ENCODE results near the gene MOB3B.

The MOB3B gene

DNA sequence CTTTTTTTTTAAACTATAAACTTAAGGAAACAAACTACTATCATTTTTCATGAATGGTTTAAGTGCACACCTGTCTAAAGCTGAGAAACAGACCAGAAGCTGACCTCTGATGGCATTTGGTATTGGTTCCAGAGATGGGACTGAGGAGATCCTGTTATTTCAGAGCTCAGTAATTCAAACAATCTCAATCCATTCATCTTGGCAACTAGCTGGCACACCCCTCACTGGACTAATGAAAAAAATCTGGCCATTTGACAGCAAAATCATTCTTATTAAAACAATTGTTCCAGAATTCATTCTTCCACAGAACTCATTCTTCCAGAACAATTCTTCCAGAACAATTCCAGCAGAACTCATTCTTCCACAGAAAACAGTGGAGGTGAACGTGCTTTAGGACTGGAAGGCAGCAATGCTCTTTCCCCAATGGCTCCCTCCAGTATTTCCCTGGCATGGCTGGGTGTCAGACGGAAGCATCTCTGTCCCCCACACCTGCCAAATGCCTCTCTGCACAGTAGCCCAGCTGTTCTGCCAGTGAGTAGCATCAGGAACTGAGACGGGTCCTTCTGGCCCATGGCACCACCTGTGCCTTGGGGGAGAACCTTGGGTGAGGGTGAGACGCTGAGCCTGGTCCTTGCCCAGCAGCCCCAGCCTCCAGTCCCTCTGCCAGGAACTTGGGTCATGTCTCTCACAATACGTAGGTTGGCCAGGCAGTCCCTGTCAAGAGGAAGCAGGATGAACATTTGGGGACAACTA lies 145.2 kb downstream of the MOB3B start:
- DNase-seq: no peak

DNA sequence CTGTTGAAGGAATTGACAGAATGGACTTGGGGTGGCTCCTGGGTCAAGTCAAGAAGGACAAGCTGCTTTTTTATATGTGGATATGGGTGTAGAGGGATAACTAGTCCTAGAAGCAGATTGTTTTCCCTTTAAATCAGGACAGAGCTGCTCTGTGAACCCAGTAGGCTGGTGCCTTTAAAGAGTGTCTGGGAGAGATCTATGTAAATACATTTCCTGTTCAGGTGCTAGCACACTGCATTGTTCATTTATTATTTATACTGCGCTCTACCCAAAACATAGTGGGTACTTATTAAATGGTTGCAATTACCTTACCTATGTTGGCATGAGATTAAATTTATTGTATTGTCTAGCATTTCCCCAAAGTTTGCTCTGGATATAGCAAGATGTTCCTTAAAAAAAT lies 146.1 kb downstream of the MOB3B start:
- DNase-seq: no peak

DNA sequence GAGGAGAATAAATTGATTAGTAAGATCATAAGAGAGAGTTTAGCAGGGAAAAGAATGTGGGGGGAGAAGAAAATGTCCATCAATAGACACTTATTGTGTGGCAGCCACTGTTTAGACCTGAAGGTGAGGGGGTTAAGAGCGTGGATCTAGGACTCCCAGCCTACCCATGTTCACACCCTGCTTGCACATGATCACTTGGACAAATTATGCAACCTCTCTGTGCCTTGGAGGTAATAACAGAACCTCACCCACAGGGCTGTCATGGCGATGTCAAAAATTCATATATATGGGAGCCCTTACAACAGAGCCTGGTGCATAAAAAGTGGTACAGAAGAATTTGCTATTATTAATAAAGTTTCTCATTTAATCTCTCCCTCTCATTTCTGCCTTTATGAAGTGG lies 146.6 kb downstream of the MOB3B start:
- DNase-seq: no peak

DNA sequence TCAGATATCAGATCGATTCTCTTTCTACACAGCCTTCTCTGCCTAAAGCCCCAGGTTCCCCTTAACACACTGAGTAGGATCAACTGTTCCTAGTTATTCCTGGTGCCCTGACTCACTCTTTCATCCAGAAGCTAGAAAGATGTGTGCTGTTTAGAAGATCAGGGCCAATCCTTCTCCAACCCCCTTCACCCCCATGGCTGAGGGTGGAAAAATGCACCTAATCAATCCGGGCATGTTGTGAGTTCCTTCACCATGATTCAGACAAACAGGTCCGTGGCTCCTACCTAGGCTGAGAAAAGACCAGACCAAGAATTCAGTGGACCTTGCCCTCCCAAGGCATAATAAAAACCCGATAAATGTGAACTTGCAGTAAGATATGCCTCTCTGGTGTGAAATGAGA lies 147.3 kb downstream of the MOB3B start:
- no peak for DNase-seq

DNA sequence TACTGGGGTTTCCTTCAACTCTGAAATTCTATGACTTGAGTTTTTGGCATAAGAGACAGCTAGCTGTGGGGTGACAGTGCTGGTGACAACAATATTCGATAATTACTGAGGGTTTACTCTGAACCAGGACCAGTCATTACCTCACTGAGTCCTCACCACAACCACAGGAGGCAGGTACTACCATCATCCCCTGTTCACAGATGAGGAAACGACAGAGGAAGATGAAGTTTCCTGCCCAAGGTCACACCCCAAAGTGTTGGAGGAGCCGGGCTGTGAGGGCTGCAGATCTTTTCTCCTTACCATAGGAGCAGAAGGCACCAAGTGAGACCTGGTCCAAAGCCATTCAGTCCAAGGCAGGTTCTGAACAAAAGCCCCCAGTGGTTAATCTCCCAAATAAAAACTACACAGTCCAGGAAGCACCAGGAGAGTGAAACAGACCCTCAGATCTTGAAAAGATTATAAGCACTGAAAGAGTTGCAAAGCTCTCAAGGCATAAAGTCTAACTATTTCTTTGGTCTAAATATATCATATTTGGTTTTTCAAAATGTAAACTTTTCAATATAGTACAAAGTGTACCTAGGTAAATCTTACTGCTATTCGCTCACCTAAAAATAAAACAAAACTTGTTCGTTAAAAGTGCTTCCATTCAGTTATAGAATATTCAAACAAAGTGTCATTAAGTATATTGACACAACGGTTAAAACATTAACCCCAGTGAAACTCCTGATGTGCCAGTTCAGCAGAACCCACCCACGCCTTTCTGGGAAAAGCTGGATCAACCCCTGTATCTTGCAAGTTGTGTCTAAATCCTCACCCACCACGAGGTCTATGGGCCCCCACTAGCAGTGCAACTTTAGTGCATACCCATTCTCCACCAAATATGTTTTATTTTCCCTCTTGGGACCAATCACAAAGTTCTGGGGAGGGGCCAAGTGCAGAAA lies 150.0 kb downstream of the MOB3B start:
- no peak for DNase-seq

DNA sequence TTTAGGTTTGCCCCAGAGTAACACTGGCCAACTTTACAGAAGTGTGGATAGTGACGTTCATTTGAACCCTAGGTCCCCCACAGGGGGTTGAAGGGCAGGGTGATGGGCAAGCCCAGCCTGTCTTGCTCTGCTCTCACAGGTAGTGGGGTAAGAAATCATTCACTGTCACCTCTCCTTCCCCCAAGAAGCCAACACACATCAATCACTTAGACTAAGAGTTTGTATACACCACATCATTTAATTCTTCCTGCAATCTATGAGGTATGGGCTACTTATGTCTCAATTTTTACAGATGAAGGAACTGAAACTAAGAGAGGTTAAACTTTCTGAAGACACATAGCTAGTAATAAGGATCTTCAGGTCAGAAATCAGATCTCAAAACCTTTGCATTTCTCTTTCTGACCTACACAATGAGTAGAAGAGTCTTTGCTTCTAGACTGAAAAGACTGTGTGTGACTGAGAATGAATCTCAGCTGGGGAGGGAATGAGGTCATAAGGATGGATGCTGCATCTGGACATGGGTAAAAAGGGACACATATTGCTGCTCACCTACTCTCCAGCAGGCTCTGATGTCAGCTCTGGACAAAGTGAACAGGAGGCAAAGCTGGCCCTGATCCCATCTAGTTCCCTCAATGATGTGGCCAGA lies 151.7 kb downstream of the MOB3B start:
- no peak for DNase-seq

DNA sequence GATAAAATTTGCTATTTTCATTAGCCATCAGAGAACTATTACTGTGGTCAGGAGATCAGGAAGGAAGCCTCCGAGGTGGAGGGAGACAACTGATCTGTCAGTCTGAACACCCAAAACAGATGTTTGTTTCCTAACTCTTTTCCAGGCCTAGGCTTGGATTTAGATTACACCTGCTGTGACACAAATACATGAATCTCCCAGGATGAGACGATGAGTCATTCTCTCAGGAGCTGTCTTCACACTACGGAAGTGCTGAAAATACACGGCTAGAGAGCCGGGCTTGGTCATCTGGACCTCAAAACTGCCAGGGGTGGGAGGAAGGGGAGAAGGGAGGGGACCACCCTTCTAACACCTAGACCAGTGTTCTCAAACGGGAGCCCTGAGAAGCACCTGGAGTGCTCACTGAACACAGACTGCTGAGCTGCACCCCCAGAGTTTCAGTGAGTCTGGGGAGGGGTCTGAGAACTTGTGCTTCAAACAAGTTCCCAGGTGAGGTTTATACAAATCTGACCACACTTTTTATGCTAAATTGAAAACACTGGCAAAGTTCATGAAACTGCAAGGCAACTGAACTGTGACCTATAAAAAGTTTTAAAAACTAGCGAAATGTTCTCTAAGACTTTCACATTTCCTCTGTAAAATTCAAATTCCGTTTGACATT lies 152.3 kb downstream of the MOB3B start:
- no peak for DNase-seq

DNA sequence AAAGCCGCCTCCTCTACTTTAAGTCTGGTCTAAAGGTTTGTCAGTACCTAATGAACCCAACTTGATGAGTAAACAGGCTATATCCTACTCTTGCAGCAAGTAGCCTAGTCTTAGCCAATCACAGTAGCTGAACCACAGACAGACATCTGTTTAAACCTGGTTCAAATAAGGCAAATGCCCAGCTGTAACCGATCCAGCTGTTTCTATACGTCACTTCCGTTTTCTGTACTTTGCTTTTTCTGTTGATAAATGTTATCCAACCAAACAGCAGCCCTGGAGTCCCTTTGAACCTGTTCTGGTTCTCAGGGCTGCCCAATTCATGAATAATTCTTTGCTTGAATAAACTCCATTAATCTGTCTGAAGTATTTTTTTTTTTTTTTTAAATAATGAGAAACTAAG lies 155.8 kb downstream of the MOB3B start:
- DNase-seq: no peak

DNA sequence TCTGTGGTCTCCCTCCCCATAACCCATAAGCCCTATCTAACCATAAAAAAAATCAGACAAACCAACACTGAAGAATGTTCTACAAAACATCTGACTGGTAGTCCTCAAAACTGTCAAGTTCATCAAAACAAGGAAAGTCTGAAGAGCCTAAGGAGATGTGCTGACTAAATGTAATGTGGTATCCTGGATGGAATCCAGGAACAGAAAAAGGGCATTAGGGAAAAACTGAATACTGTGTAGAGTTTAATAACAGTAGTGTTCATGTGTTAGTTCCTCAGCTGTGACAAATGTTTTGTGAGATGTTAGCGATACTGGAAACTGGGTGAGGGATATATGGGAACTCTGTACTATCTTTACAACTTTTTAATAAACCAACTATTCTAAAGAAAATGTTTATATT lies 157.0 kb downstream of the MOB3B start:
- DNase-seq: no peak

DNA sequence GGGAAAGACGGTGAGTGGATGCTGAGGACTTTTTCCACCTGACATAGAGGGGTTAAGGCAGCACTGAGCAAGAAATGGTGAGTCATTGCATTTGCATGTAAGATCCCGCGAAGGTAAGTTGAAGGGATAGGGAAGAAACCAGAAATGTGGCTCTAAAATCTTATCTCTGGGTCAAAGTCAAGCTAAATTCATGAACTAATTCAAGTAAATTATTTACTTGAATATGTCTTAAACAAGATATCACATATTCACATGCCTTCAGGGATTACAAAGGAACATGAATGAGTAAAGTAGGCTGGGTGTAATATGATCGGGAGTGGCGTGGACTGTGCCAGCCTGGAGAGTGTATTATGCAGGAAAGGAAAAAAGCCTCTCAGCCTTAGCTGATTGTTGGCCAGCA lies 158.2 kb downstream of the MOB3B start:
- no peak for DNase-seq

DNA sequence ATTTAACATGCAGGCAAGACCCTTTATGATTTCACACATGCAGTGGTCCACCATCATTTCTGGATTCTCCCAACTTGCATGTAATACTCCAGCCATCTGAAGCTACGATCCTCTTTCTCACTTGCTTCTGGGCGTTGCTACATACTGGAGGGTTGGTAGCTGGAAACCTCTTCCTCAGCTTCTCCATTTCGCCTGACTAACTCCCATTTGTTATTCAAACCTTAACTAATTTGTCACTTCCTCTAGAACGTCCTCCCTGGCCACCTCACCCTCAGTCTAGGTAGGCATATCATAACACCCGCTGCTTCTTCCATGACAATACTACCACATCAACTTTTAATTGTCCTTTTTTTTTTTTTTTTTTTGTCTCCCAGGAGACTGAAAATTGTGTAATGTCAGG lies 160.0 kb downstream of the MOB3B start:
- no peak for DNase-seq

DNA sequence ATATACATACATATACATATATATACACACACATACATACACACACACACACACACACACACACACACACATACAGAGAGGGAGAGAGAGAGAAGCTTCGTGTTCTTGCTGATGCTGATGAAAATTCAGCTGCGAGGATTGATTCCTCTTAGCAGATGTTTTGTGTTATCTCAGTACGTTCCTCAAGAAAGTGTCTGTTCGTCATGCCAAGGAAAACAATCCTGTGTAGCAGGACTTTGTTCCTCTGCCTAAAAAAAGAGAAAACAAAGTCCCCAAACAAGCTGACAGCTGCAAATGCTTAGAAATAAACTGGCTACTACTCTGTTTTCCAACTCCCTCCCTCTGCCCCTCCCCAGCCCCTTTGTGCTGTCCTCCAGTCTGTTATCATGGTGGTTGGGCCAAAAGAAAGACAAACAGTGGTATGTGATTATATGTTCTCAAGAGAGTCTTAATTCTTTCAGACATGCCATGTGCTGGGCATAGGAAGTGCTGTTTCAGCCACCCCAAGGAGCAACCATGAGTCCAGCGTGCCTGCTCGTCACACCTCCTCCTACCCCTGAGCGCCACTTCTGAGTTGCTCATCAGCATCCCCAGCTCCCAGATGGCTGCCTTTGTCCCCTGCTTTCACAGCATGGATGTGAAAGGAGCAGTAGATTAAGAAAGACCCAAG lies 161.2 kb downstream of the MOB3B start:
- no peak for DNase-seq

DNA sequence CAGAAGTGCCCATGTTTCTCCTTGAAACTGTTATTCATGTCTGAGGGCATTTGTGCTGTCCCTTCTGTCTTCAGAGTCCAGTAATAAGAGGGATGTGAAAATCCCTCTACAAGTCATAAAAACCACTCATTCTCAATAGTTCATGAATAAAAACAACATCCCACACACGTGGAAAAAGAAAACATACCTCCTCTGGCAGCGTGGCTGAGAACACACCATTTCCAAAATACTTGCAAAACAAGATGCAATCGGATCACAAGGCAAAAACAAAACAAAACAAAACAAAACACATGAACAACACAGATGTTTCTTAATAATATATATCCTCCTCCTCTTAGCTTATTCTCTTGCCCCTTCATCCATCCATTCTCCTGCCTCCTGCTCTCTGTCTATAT lies 161.7 kb downstream of the MOB3B start:
- DNase-seq: no peak

DNA sequence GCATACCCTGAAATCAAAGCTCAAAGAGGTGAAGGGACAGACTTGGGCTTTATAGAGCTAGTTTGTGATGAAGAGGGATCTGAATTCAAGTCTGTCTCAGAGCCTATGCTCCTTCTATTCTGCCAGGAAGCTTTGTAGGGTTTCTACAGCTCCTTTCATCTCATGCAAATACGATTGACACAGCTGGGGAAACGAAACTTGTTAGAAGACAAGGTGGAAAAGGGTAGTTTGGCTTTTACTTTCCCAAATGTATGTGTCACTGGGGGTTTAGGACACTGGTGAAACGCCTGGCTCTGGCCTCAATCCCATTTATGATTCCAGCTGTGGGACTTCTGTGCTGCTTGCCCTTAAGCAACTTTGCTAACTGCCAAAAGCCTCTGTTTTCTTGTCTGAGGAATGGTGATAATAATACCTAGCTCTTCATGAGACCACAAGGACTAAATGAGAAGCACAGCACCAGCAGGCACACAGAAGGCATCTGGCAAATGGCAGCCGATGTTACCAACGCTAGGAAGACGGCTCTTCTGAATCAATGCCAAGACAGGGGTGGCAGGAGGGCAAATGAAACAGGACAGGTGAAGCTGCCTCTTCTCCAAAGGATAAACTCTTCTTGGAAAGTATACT lies 162.3 kb downstream of the MOB3B start:
- DNase-seq: no peak

DNA sequence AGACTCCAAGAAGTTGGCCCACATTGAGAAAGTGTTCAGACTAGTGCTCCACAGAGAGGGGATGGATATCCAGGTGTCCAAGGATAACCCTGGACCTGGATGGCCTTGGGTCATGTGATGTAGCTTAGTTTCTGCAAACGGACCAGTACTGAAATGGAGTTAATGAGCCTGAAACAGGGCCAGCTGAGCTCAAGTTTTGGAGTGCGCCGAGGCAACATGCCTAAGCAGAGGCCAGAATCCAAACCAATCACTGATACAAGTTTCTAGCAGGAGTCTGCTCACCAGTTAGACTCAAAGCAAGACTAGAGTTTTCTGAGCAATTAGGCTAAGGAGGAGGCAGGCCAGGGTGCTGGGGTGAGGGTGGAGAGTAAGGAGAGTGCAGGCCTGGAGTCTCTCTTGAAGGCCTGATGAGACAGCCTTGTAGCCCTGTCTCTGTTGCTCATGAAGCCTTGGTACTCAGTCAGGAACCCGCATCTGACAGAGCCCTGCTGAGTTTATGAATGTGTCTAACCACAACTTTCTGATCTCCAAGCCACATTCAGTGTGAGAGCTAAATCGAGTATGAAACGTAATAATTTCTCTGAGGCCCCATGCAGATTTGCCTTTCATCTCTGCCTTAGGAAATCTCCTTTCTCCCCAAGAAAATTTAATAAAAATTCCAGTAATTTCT lies 163.8 kb downstream of the MOB3B start:
- DNase-seq: no peak

DNA sequence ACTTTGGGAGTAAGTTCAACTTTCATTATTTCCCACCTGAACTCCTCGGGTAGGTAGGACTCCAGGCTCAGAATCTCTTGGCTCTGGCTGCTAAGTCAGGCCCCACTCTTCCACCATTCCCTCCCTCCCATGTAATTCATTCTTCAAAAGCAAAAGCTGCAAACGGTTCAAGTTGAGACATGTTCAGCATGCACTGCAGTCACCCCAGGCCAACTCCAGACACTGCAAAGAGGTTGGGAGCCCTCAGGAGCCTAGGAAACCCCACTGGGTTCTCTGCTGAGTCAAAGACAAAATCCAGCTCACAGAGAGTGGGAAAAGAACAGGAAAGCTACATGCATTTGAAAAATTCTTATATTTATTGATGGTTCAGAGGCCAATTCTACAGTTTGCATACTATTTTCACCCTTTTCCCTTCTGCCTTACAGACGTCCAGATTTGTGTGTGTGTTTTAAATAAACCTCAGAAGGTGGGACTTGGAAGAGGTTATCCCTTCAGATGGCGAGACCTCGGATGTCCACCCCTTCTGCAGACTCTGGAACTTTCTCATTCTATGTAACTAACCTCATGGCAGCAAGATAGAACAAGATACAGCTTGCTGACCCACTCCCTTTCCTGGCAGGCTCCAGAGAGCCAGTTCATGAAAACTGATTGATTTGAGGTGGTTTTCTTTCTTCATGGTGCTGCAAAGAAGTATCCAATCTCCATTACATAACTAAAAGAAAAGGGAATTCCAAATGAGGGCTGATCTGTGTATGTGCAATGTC lies 167.0 kb downstream of the MOB3B start:
- DNase-seq: no peak

DNA sequence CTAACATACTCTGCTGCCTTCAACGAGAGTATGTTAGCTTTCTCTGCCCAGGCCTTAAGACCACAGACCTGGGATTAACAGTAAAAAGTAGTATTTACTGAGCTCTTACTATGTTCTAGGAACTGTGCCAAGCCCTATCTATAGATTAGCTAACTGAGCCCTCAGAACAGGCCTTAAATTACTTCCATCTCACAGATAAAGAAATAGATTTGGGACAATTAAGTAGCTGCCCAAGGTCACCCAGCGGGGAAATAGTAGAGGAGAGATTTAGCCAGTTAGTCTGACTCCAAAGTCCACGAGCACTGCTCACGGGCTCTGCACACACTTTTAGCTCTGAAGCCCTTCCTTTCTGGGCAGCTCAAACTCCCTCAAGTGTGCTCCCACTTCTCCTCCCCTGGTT lies 168.1 kb downstream of the MOB3B start:
- no peak for DNase-seq

DNA sequence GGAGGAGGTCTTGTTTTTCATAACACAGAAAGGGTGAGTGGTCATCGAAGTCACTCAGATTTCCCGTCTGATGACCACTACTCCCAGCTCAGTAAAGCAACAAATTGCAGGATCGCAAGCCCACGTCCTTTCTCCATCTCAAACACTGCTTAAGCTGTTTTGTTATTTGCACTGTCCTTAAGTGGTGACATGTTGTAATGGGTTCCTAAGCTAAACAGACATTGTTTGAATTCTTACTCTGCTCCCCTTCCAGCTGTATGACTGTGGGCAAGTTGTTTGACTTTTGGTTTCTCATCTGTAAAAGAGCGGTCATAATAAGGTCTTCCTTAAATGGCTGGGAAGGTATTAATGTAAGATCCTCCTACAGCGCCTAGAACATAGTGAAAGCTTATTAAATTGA lies 169.9 kb downstream of the MOB3B start:
- no peak for DNase-seq

DNA sequence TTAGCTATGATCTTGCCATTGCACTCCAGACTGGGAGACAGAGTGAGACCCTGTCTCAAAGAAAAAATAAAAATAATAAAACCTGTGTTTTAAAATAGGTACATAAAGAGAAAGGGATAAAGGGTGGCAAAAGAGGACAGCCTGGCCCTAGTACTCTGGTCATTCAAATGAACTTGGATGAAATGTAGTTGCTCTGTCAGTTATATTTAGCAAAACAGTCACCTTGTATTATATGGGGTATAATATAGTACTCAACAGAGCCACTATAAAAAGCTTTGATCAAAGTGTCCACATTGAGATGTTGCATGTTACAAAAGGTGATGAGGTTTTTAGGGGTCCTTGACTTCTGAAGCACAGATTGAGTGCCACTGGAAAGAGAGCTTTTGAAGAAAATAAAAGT lies 171.6 kb downstream of the MOB3B start:
- DNase-seq: no peak

DNA sequence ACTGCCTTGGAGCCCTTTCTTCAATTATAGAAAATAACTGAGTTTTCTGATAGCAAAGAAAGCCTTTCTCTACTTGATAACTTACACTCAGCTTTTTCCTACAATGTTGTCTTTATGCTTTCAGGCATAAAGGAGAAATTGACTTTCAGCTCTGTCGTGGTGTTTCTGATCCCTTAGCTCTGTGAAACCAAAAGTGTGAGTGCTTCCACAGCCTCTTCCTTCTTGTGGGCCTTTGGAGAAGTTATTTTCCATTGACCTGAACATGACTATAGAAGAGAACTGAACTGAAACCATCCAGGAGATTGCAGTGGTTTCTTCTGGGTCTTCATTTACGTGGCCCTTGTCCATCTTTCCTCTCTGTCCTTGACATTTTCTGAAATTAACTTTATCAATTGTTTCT lies 173.2 kb downstream of the MOB3B start:
- DNase-seq: no peak

DNA sequence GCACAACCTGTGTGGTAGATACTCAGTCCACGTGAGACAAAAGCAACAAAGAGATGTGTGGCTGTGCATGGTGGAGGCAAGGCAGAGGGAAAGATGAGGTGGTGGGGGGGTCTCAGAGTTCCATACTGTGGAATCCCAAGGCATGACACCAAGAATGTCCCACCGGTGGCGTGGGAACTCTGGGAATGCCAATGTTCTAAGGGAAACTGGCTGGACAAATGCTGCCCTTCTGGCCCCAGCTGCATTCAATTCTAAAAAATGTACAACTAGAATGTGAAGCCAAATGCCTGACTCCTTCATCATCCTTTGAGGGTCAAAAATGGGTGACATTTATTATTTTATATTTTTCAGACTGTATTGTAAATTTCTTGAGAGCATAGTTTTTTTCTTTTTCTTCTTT lies 174.4 kb downstream of the MOB3B start:
- no peak for DNase-seq

All from NCI-H1048 (cell line).